HL-60 (cell line): Measurements from ENCODE around the gene RTN4.
A peak's percentile ranks its signal among the peaks of the same experiment; 100 is the strongest.

Experiments used
- DNase-seq, 2 experiments: peaks; one replicate each; pipeline ENCODE4 v3.0.0-alpha.2; 2010 to 2020; ENCODE audit warnings: low read depth in 1 of 2, low spot score in 1 of 2
- H3K27ac ChIP-seq: fragments of 250-450 bp; sonication (Bioruptor Pico); replicated peaks from 2 replicates; pipeline ENCODE4 v1.5.1; 2020; ENCODE audit warnings: mild to moderate bottlenecking, moderate library complexity
- H3K27me3 ChIP-seq: fragments of 250-450 bp; sonication (Bioruptor Pico); 2 replicates; pipeline ENCODE4 v1.5.1; 2021; ENCODE audit warnings: mild to moderate bottlenecking, moderate library complexity; ENCODE audit not compliant: insufficient read depth, poor library complexity, severe bottlenecking
- H3K4me3 ChIP-seq: replicated peaks from 2 replicates; pipeline ENCODE4 v1.5.1; 2011; ENCODE audit warnings: mild to moderate bottlenecking, control low read depth, low read length; ENCODE audit not compliant: insufficient read depth
- CTCF ChIP-seq: IDR thresholded peaks from one replicate; pipeline ENCODE4 v1.5.1; 2011; ENCODE audit warnings: low read length, control low read depth, inconsistent platforms; ENCODE audit not compliant: insufficient read depth
- GABPA ChIP-seq: IDR thresholded peaks from 2 replicates; pipeline ENCODE4 v1.6.1; 2012; ENCODE audit warnings: low read depth
- POLR2AphosphoS5 ChIP-seq: IDR thresholded peaks from 2 replicates; pipeline ENCODE4 v1.6.1; 2012; ENCODE audit warnings: low read depth
- REST ChIP-seq: IDR thresholded peaks from 2 replicates; pipeline ENCODE4 v1.6.1; 2012; ENCODE audit warnings: low read depth; ENCODE audit not compliant: insufficient replicate concordance
- SPI1 ChIP-seq: IDR thresholded peaks from 2 replicates; pipeline ENCODE4 v1.6.1; 2012; ENCODE audit warnings: low read depth, mild to moderate bottlenecking, borderline replicate concordance

Gene RTN4

GRCh38 chr2:55017880-55018279, 32.4 kb downstream of the RTN4 start:
- H3K4me3 ChIP-seq, result no peak overlapping the region
- TF ChIP-seq POLR2AphosphoS5 (no peak), SPI1 (no peak), GABPA (no peak), REST (no peak), CTCF (no peak)
- DNase-seq, result peak in 1 of 2 experiments; percentile 18
- peak overlapping the region; percentile 65 for H3K27ac ChIP-seq
- no peaks in the 10 kb centered on the region for H3K27me3 ChIP-seq

GRCh38 chr2:55017428-55017827, 32.8 kb downstream of the RTN4 start:
- no peak for DNase-seq
- Histone ChIP-seq H3K27me3 (no peaks in the 10 kb centered on the region), H3K4me3 (no peak overlapping the region), H3K27ac (peak overlapping the region; percentile 65)
- TF ChIP-seq SPI1 (no peak), REST (no peak), POLR2AphosphoS5 (no peak), CTCF (no peak), GABPA (no peak)

GRCh38 chr2:55014962-55015939, 35.0 kb downstream of the RTN4 start:
- no peak overlapping the region for H3K4me3 ChIP-seq
- TF ChIP-seq CTCF, result peak; percentile 15
- TF ChIP-seq SPI1, result no peak
- H3K27ac ChIP-seq, result no peak overlapping the region
- no peaks in the 10 kb centered on the region for H3K27me3 ChIP-seq
- DNase-seq, result peak; percentile 43 to 58

- Histone ChIP-seq H3K4me3 (no peak overlapping the region), H3K27ac (no peak overlapping the region), H3K27me3 (no peaks in the 10 kb centered on the region)
- no peak for DNase-seq
- TF ChIP-seq REST (no peak), POLR2AphosphoS5 (no peak), CTCF (no peak), SPI1 (no peak), GABPA (no peak)
Measured at GRCh38 chr2:55013936-55014335, 36.3 kb downstream of the RTN4 start.
